HepG2 (cell line): ENCODE results near the gene SHQ1. TPM values are rescaled to one million over a fixed set of nuclear protein-coding genes. Genes with fewer than 3 reads are reported as not detected.

Experiments
- ARID4A ChIP-seq: sonication (generic); formaldehyde crosslinking; IDR thresholded peaks from 2 replicates; pipeline ENCODE4 v1.5.0; 2020; ENCODE audit warnings: mild to moderate bottlenecking, missing genetic modification reagents, borderline replicate concordance
- DDIT3 ChIP-seq: sonication (generic); formaldehyde crosslinking; IDR thresholded peaks from 2 replicates; pipeline ENCODE4 v1.4.0; 2020; ENCODE audit warnings: mild to moderate bottlenecking, missing genetic modification reagents
- NFAT5 ChIP-seq: sonication (generic); formaldehyde crosslinking; IDR thresholded peaks from 2 replicates; pipeline ENCODE4 v1.4.0; 2020; ENCODE audit warnings: missing genetic modification reagents
- SSRP1 ChIP-seq: IDR thresholded peaks from 2 replicates; pipeline ENCODE4 v1.6.1; 2016; ENCODE audit warnings: control low read depth
- ZFY ChIP-seq: sonication (generic); formaldehyde crosslinking; IDR thresholded peaks from 2 replicates; pipeline ENCODE4 v1.4.0; 2020; ENCODE audit warnings: missing genetic modification reagents
- ZNF496 ChIP-seq: sonication (generic); formaldehyde crosslinking; IDR thresholded peaks from 2 replicates; pipeline ENCODE4 v1.8.1; 2023; ENCODE audit warnings: mild to moderate bottlenecking, moderate library complexity, missing genetic modification reagents; ENCODE audit not compliant: insufficient replicate concordance
- ZNF512B ChIP-seq: sonication (generic); formaldehyde crosslinking; IDR thresholded peaks from 2 replicates; pipeline ENCODE4 v1.5.1; 2020; ENCODE audit warnings: missing genetic modification reagents, mild to moderate bottlenecking, borderline replicate concordance
- ZNF678 ChIP-seq: sonication (generic); formaldehyde crosslinking; IDR thresholded peaks from 2 replicates; pipeline ENCODE4 v1.4.0; 2020; ENCODE audit warnings: mild to moderate bottlenecking, missing genetic modification reagents
- ZSCAN22 ChIP-seq: sonication (generic); formaldehyde crosslinking; IDR thresholded peaks from 2 replicates; pipeline ENCODE4 v1.4.0; 2020; ENCODE audit warnings: mild to moderate bottlenecking, missing genetic modification reagents
- polyA plus RNA-seq, 8 experiments: library from polyadenylated mRNA; depleted of rRNA in 3 of 8; stranded (reverse) in 7 of 8; unstranded in 1 of 8; fragments of >200 nt; fragmentation: Illumina TruSeq in 4 of 8; extraction: Trizol in 4 of 8; gene quantifications; 2 replicates each; pipeline versions ENCODE4 v1.2.1 to v1.2.3, GENCODE V29; 2011 to 2016; ENCODE audit warnings: low read depth in 4 of 8, missing spikeins in 1 of 8, mixed read lengths in 1 of 8; ENCODE audit not compliant: insufficient read depth in 1 of 8
- total RNA-seq, 5 experiments: library from RNA; depleted of rRNA; stranded (reverse); fragments of >200 nt; fragmentation: Illumina TruSeq; extraction: Trizol; gene quantifications; 2 replicates each; pipeline ENCODE4 v1.2.3, GENCODE V29; 2016; ENCODE audit warnings: low read depth in 1 of 5
- TF ChIP-seq, protein P1 (sequence below): sonication (generic); formaldehyde crosslinking; IDR thresholded peaks from 2 replicates; pipeline ENCODE4 v1.8.1; 2023; ENCODE audit warnings: missing genetic modification reagents, mild to moderate bottlenecking, borderline replicate concordance
- TF ChIP-seq, protein P2 (sequence below): IDR thresholded peaks from 2 replicates; pipeline ENCODE4 v1.6.1; 2016; ENCODE audit warnings: mild to moderate bottlenecking, missing biosample characterization, missing genetic modification reagents

SHQ1 gene
- total and polyA plus RNA-seq, 2 of the 13 experiments (the other 11 are each of a cell fraction or from before 2014, with no cell fraction given) = 5.5 to 20.3 TPM

DNA sequence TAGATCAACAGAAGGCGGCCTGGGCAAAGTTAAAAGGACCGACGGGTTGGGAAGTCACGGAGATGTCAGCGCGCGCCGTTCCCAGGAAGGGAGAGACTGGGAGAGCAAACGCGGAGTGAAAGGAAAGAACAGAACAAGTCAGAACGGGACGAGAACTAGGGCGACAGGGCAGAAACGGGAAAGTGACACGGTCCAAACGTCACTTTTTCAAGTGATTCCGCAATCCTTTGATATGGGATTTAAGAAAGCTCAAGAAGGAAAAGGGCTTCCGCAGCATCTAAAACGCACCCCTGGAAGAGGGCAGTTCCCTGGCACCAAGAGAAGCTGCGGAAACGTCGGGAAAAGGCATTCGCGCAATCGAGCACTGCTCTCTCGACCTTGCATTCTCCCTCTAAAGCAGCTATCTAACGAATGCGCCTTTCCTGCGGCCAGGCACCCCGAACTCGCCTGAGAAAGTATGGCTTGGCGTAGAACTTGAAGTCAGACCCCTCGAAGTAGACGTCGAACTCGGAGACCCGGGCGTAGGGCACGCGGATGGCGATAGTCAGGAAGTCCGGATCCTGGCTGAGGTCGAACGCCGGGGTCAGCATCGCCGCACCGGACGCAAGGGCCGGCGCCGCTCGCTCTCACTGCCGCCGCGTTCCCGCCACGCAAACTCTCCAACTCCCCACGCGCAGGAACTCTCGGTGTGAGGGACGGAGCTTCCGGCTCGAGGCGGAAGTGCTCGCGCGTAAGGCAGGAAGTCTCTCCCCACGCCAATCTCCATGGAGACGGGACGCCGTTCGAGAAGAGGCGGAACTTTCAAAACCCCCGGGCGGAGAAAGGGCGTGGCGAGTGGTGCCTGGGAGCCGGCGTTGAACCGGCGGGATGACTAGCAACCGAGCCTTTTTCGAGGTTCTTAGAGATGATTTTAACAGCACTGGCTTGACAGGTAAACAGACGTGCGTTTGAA lies at the start of gene SHQ1 (continued):
- TF ChIP-seq, protein P1, sequence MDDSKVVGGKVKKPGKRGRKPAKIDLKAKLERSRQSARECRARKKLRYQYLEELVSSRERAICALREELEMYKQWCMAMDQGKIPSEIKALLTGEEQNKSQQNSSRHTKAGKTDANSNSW (CRISPR knock-in tag) = no peak
- 0 out of 2 replicates have a peak, but pooled peaks have one; percentile 25 for TF ChIP-seq ZNF678 (CRISPR knock-in tag)
- peak; percentile 47; the same call in 1 of the 2 replicates for TF ChIP-seq ZNF512B
- TF ChIP-seq SSRP1 (CRISPR knock-in tag) = no peak
- peak; percentile 76 for TF ChIP-seq NFAT5 (CRISPR knock-in tag)
- no peak for TF ChIP-seq ZSCAN22 (CRISPR knock-in tag)
- TF ChIP-seq DDIT3 (CRISPR knock-in tag) = no peak
- TF ChIP-seq ZFY (CRISPR knock-in tag) = peak; percentile 69; the same call in 1 of the 2 replicates
- no peak for TF ChIP-seq ZNF496
- TF ChIP-seq, protein P2, sequence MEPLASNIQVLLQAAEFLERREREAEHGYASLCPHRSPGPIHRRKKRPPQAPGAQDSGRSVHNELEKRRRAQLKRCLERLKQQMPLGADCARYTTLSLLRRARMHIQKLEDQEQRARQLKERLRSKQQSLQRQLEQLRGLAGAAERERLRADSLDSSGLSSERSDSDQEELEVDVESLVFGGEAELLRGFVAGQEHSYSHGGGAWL = peak; percentile 66; the same call in 1 of the 2 replicates
- TF ChIP-seq ARID4A (CRISPR knock-in tag) = peak; percentile 100
